B cell (primary cell): ENCODE results near the gene CTXND1. TPM values are rescaled to one million over a fixed set of nuclear protein-coding genes. Genes with fewer than 3 reads are reported as not detected.

ENCODE experiments used
- ATAC-seq: fragments of 200-7000 bp; cut with Tn5 transposase; one replicate; pipeline ENCODE4 v1.10.0; 2021; ENCODE audit warnings: low read depth, mild to moderate bottlenecking, moderate number of reproducible peaks, moderate library complexity
- CTCF ChIA-PET: fragments of 350-600 bp; sonication (Branson Sonifier 250); formaldehyde crosslinking; loops from one replicate; lab custom pipeline; 2021; ENCODE audit warnings: antibody characterized with exemption, inconsistent platforms; lab: Charles Lee
- POLR2A ChIA-PET: fragments of 350-600 bp; sonication (Branson Sonifier 250); formaldehyde crosslinking; loops from one replicate; lab custom pipeline; 2021; ENCODE audit warnings: antibody characterized with exemption; lab: Charles Lee
- DNase-seq: peaks from one replicate; pipeline ENCODE4 v3.0.0; 2013
- H2AFZ ChIP-seq: 2 replicates; pipeline ENCODE4 v1.6.1; 2012; ENCODE audit warnings: mild to moderate bottlenecking, low read depth, low read length; ENCODE audit not compliant: insufficient read depth, poor library complexity, severe bottlenecking
- H3K27ac ChIP-seq, 2 donors: 1 replicate in 1 of 2; 2 replicates in 1 of 2; pipeline ENCODE4 v1.5.1; 2012 to 2013; ENCODE audit warnings: low read length in 2 of 2, mild to moderate bottlenecking in 2 of 2, moderate library complexity in 1 of 2
- H3K27me3 ChIP-seq, 4 experiments: fragments of 200-600 bp in 1 of 4; sonication (generic) in 1 of 4; replicated peaks in 1 of 4; 1 replicate in 2 of 4; 2 replicates in 2 of 4; pipeline versions ENCODE4 v1.6.1 to v1.7.0; 2013 to 2016; ENCODE audit warnings: low read length in 3 of 4, mild to moderate bottlenecking in 2 of 4, mixed read lengths in 1 of 4, moderate library complexity in 1 of 4; ENCODE audit not compliant: insufficient read depth in 4 of 4, control insufficient read depth in 3 of 4; ENCODE audit errors: control extremely low read depth in 1 of 4
- H3K36me3 ChIP-seq, 2 experiments: replicated peaks in 1 of 2; 1 replicate in 1 of 2; 2 replicates in 1 of 2; pipeline versions ENCODE4 v1.6.1 to v1.7.1; 2013; ENCODE audit warnings: low read length in 1 of 2; ENCODE audit not compliant: insufficient read depth in 2 of 2, control insufficient read depth in 1 of 2; ENCODE audit errors: control extremely low read depth in 1 of 2, extremely low read depth in 1 of 2
- H3K4me1 ChIP-seq, 2 donors: fragments of 200-600 bp in 1 of 2; sonication (generic) in 1 of 2; 1 replicate in 1 of 2; 2 replicates in 1 of 2; pipeline versions ENCODE4 v1.5.1 to v1.6.1; 2013 to 2017; ENCODE audit warnings: low read length in 2 of 2; ENCODE audit not compliant: control insufficient read depth in 2 of 2, insufficient read depth in 2 of 2
- H3K4me2 ChIP-seq: replicated peaks from 2 replicates; pipeline ENCODE3; 2012; ENCODE audit warnings: mild to moderate bottlenecking, low read depth, low read length; ENCODE audit not compliant: poor library complexity, severe bottlenecking
- H3K4me3 ChIP-seq, 5 experiments: fragments of 200-600 bp in 1 of 5; sonication (generic) in 1 of 5; 1 replicate in 3 of 5; 2 replicates in 2 of 5; pipeline versions ENCODE4 v1.5.1 to v1.7.0; 2011 to 2016; ENCODE audit warnings: low read length in 4 of 5, mild to moderate bottlenecking in 4 of 5, low read depth in 2 of 5, control low read depth in 1 of 5, moderate library complexity in 1 of 5; ENCODE audit not compliant: insufficient read depth in 1 of 5; ENCODE audit errors: control extremely low read depth in 1 of 5, extremely low read depth in 1 of 5
- H3K79me2 ChIP-seq: fragments of 200-600 bp; sonication (generic); one replicate; pipeline ENCODE4 v1.6.0; 2016; ENCODE audit warnings: low read length; ENCODE audit not compliant: control insufficient read depth, insufficient read depth
- H3K9ac ChIP-seq: fragments of 200-600 bp; sonication (generic); 2 replicates; pipeline ENCODE4 v1.6.1; 2017; ENCODE audit warnings: mild to moderate bottlenecking, low read length, moderate library complexity
- H3K9me3 ChIP-seq, 3 donors: one replicate each; pipeline versions ENCODE4 v1.6.1 to v1.7.1; 2013; ENCODE audit warnings: low read length in 2 of 3; ENCODE audit not compliant: control insufficient read depth in 2 of 3, insufficient read depth in 1 of 3; ENCODE audit errors: control extremely low read depth in 1 of 3
- H4K20me1 ChIP-seq: 2 replicates; pipeline ENCODE4 v1.6.0; 2012; ENCODE audit warnings: mild to moderate bottlenecking, low read length; ENCODE audit not compliant: insufficient read depth, control insufficient read depth, poor library complexity, severe bottlenecking
- H3K27ac Mint-ChIP-seq: one replicate; pipeline ENCODE4 v1.8.0; 2021; ENCODE audit warnings: mixed read lengths
- H3K27me3 Mint-ChIP-seq: one replicate; pipeline ENCODE4 v1.8.0; 2021; ENCODE audit warnings: mixed read lengths
- H3K4me1 Mint-ChIP-seq: one replicate; pipeline ENCODE4 v1.8.0; 2021; ENCODE audit warnings: mixed read lengths
- H3K4me3 Mint-ChIP-seq: one replicate; pipeline ENCODE4 v1.8.0; 2021; ENCODE audit warnings: mixed read lengths
- H3K9me3 Mint-ChIP-seq: one replicate; pipeline ENCODE4 v1.8.0; 2022; ENCODE audit warnings: mixed read lengths; ENCODE audit not compliant: insufficient read depth
- EZH2 ChIP-seq: IDR thresholded peaks from 2 replicates; pipeline ENCODE4 v1.6.1; 2012; ENCODE audit warnings: borderline replicate concordance, low read depth, mild to moderate bottlenecking, moderate library complexity, low read length; ENCODE audit not compliant: insufficient read depth, poor library complexity, severe bottlenecking
- WGBS: methylation state at CpG from one replicate; pipeline ENCODE4 v1.1.5; 2013; ENCODE audit warnings: missing lambda C conversion rate; ENCODE audit not compliant: insufficient coverage; 5-methylcytosine and 5-hydroxymethylcytosine counted together
- intact Hi-C: fragments of 100-400 bp; cut with micrococcal nuclease; formaldehyde crosslinking; loops from one replicate; pipeline ENCODE4 v1.10.0; 2022
- polyA plus RNA-seq: library from polyadenylated mRNA; depleted of rRNA; stranded (reverse); fragments of >200 nt; gene quantifications from 2 replicates; pipeline ENCODE4 v1.2.3, GENCODE V29; 2012
- total RNA-seq, 2 donors: library from RNA; stranded (reverse); fragments of 120-200 nt in 1 of 2; gene quantifications; 1 replicate in 1 of 2; 2 replicates in 1 of 2; pipeline versions ENCODE4 v1.2.3 to v1.2.4, GENCODE V29; 2013 to 2022
- TF ChIP-seq, protein P1 (sequence below): fragments of 200-600 bp; IDR thresholded peaks from one replicate; pipeline ENCODE4 v1.8.0; 2022; ENCODE audit warnings: antibody characterized with exemption, mild to moderate bottlenecking

The CTXND1 gene
- total and polyA plus RNA-seq, 2 donors (not counting 1 experiment from before 2014, with no cell fraction given) = not detected

DNA sequence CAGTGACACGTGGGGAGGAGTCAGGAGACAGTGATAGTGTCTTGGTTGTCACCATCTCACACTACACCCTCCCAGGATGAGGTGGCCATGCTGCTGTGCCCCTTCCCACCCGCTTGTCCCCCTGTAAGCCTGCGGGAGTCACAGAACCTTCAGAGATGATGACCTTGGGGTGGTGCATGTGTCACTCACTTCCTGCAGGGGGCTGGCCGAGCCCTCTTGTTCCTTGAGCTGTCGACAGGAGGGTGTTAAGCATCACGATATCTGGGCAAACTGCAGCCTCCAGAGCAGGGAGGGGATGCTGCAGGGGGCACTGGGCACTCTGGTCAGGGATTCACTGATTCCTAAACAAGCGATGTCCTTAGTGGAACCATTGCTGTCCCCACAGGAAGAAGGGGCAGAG lies 71.5 kb downstream of the CTXND1 start:
- ChIA-PET CTCF (interaction anchor here (9.6 kb wide), 1 partner anchor 800 kb away, joined by 183 read pairs; no protein-coding TSS in a partner anchor), POLR2A (no interaction called here)
- Histone ChIP-seq H3K79me2 (no peaks in the 10 kb centered on the region), H2AFZ (no peak overlapping the region), H3K9ac (no peak overlapping the region), H3K36me3 (no peaks in the 10 kb centered on the region), H3K4me3 (no peak overlapping the region), H3K27ac (no peak overlapping the region), H3K27me3 (no peaks in the 10 kb centered on the region), H4K20me1 (no peaks in the 10 kb centered on the region), H3K4me1 (no peaks in the 10 kb centered on the region), H3K9me3 (no peaks in the 10 kb centered on the region), H3K4me2 (no peak overlapping the region)
- Mint-ChIP-seq H3K9me3 (no peaks in the 10 kb centered on the region), H3K27ac (no peak overlapping the region), H3K27me3 (no peaks in the 10 kb centered on the region), H3K4me3 (no peak overlapping the region), H3K4me1 (no peaks in the 10 kb centered on the region)
- TF ChIP-seq, protein P1, sequence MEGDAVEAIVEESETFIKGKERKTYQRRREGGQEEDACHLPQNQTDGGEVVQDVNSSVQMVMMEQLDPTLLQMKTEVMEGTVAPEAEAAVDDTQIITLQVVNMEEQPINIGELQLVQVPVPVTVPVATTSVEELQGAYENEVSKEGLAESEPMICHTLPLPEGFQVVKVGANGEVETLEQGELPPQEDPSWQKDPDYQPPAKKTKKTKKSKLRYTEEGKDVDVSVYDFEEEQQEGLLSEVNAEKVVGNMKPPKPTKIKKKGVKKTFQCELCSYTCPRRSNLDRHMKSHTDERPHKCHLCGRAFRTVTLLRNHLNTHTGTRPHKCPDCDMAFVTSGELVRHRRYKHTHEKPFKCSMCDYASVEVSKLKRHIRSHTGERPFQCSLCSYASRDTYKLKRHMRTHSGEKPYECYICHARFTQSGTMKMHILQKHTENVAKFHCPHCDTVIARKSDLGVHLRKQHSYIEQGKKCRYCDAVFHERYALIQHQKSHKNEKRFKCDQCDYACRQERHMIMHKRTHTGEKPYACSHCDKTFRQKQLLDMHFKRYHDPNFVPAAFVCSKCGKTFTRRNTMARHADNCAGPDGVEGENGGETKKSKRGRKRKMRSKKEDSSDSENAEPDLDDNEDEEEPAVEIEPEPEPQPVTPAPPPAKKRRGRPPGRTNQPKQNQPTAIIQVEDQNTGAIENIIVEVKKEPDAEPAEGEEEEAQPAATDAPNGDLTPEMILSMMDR = no peak
- TF ChIP-seq EZH2 = no peak
- ATAC-seq (no peak), DNase-seq (no peak)
- 97% methylated on average over 5 of the region's 7 CpGs for WGBS
- intact Hi-C loops = no loop called here

DNA sequence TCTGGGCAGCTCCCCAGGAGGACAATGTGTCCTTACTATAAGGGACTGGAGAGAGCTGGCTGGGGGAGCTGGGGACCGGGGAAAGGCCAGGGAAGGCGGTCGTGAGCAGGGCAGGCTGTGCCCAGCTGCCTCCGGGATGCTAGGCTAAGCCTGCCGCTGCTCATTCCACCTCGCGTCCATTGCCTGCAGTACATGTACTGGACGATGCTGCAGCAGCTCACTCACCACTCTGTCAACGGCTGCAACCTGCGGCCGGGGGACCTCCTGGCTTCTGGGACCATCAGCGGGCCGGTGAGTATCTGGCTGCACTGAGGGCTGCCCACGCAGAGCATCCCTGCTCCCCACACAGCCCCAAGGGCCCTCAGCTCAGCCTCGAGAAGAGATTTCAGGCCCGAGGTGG lies 72.1 kb downstream of the CTXND1 start:
- H3K4me3 Mint-ChIP-seq = no peak overlapping the region
- TF ChIP-seq, protein P1 = no peak
- no peak for TF ChIP-seq EZH2
- H2AFZ ChIP-seq = no peak overlapping the region
- no peaks in the 10 kb centered on the region for H3K36me3 ChIP-seq
- no peaks in the 10 kb centered on the region for H3K4me1 ChIP-seq
- H3K9me3 ChIP-seq = no peaks in the 10 kb centered on the region
- CTCF ChIA-PET = interaction anchor here (9.6 kb wide), 1 partner anchor 799 kb away, joined by 183 read pairs; no protein-coding TSS in a partner anchor
- POLR2A ChIA-PET = no interaction called here
- no peaks in the 10 kb centered on the region for H3K79me2 ChIP-seq
- no peak overlapping the region for H3K9ac ChIP-seq
- ATAC-seq = no peak
- H4K20me1 ChIP-seq = no peaks in the 10 kb centered on the region
- H3K27me3 ChIP-seq = no peaks in the 10 kb centered on the region
- no peaks in the 10 kb centered on the region for H3K4me1 Mint-ChIP-seq
- intact Hi-C loops = no loop called here
- no peaks in the 10 kb centered on the region for H3K9me3 Mint-ChIP-seq
- H3K27ac ChIP-seq = no peak overlapping the region
- H3K4me2 ChIP-seq = no peak overlapping the region
- 94% methylated on average over 16 of the region's 16 CpGs for WGBS
- H3K27me3 Mint-ChIP-seq = no peaks in the 10 kb centered on the region
- DNase-seq = no peak
- no peak overlapping the region for H3K4me3 ChIP-seq
- H3K27ac Mint-ChIP-seq = no peak overlapping the region
